ENCODE data around the gene MAPKAP1.

DNA sequence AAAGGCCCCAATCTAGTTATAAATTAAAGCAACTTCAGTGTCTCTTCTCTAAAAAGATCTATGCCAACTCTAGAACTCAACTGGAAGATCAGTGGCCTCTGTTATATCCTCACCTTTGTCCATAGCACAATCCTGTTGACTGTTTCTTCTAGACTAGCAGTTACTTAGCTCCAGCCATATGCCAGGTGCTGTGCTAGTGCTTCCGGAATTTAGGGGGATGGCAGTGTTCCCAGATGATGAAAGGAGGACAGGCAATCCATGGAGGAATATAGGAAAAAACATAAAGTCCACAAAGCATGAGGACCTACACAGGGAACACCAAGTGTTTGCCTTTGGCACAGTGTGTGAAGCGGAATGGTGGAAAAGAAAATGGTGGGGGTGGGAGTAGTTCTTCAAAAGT, 214.3 kb downstream of the MAPKAP1 start:
- TF ChIP-seq, protein P1, sequence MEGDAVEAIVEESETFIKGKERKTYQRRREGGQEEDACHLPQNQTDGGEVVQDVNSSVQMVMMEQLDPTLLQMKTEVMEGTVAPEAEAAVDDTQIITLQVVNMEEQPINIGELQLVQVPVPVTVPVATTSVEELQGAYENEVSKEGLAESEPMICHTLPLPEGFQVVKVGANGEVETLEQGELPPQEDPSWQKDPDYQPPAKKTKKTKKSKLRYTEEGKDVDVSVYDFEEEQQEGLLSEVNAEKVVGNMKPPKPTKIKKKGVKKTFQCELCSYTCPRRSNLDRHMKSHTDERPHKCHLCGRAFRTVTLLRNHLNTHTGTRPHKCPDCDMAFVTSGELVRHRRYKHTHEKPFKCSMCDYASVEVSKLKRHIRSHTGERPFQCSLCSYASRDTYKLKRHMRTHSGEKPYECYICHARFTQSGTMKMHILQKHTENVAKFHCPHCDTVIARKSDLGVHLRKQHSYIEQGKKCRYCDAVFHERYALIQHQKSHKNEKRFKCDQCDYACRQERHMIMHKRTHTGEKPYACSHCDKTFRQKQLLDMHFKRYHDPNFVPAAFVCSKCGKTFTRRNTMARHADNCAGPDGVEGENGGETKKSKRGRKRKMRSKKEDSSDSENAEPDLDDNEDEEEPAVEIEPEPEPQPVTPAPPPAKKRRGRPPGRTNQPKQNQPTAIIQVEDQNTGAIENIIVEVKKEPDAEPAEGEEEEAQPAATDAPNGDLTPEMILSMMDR (conservative IDR thresholded peaks at IDR 0.05) = no peak
- no peak for TF ChIP-seq ZFX (IDR thresholded peaks at IDR 0.05)

All from C4-2B (cell line).